Mucosa of descending colon (tissue), 3 donors: Measurements from ENCODE around the gene PDCD1LG2. TPM values are rescaled to one million over a fixed set of nuclear protein-coding genes. Genes with fewer than 3 reads are reported as not detected.
"Not testable (repeated sequence)": the region's sequence is repeated elsewhere in the genome, so short reads cannot be mapped to it uniquely, and the experiment has no call there.

Source experiments
- ATAC-seq: fragments of 200-7000 bp; cut with Tn5 transposase; one replicate; pipeline ENCODE4 v1.9.1; 2020; ENCODE audit warnings: mild to moderate bottlenecking, moderate library complexity
- DNase-seq, 3 donors: peaks; one replicate each; pipeline ENCODE4 v3.0.0-alpha.2; 2020
- H3K36me3 ChIP-seq: fragments of 200-600 bp; one replicate; pipeline ENCODE4 v1.8.0; 2021; ENCODE audit warnings: low read depth, mild to moderate bottlenecking
- H3K4me1 ChIP-seq: fragments of 200-600 bp; one replicate; pipeline ENCODE4 v1.8.0; 2021; ENCODE audit warnings: low read depth, mild to moderate bottlenecking
- H3K4me3 ChIP-seq: fragments of 200-600 bp; one replicate; pipeline ENCODE4 v1.8.0; 2021; ENCODE audit warnings: mild to moderate bottlenecking
- H3K9me3 ChIP-seq: fragments of 200-600 bp; one replicate; pipeline ENCODE4 v1.8.0; 2021; ENCODE audit warnings: mild to moderate bottlenecking
- intact Hi-C, 2 donors: fragments of 100-400 bp; cut with DNase I in 1 of 2; cut with micrococcal nuclease in 1 of 2; formaldehyde crosslinking; loops; one replicate each; pipeline versions ENCODE4 v1.11.0 to v1.11.1; 2022; cut with DNase I, micrococcal nuclease
- long read RNA-seq, 2 donors: library from polyadenylated mRNA; unstranded; transcript quantifications; one replicate each; pipeline ENCODE4 v2.0.0, GENCODE V29; 2019 to 2021
- total RNA-seq, 3 donors: library from RNA; stranded (reverse); fragmentation: NEBNext Ultra II Directional in 2 of 3; extraction: Animal tissue kit (Norgen Biotek cat#: 25700) in 2 of 3; gene quantifications; one replicate each; pipeline versions ENCODE4 v1.2.1 to v1.2.4, GENCODE V29; 2021 to 2023
- TF ChIP-seq, protein P1 (sequence below): fragments of 200-600 bp; IDR thresholded peaks from one replicate; pipeline ENCODE4 v1.8.0; 2022; ENCODE audit warnings: antibody characterized with exemption, mild to moderate bottlenecking
- donor health status: DM: no; HTN: no; CAD: no; lungs with moderate emphysema.
- donor health status: DM: no; HTN: no; CAD: no.
- donor health status: DM: no; HTN: yes; CAD: no.

The PDCD1LG2 gene
- total RNA-seq, result 1 to 10 TPM in 1 of 3 donors, under 1 TPM in 2; 0.20 to 1.2 (median 0.63) TPM
- long read RNA-seq, donor 1, result 0 reads
- long read RNA-seq, donor 2, result 0 reads

DNA sequence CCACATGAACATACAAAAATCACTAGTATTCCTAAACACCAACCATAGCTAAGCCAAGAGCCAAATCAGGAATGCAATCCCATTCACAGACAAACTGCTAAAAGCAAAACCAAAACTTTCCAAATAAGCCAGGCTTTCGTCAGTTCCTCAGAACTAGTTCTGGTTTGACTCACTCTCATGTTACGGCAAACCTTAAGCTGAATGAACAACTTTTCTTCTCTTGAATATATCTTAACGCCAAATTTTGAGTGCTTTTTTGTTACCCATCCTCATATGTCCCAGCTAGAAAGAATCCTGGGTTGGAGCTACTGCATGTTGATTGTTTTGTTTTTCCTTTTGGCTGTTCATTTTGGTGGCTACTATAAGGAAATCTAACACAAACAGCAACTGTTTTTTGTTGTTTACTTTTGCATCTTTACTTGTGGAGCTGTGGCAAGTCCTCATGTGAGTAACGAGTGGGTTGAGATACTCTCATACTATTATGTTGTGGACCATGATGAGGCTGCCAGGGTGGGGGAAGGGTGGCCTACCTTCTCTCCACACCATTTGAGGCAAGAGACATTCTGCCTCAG lies at the start of gene PDCD1LG2:
Gene PDCD1LG2 (plus strand): TSS at position 172 of the 572 bp plus-strand sequence. CDS start 12,016 bp downstream, outside the sequence.
- ATAC-seq (peak; percentile 64), DNase-seq (no peak)
- no peaks in the 10 kb centered on the region for H3K4me1 ChIP-seq
- no peaks in the 10 kb centered on the region for H3K36me3 ChIP-seq
- TF ChIP-seq, protein P1, sequence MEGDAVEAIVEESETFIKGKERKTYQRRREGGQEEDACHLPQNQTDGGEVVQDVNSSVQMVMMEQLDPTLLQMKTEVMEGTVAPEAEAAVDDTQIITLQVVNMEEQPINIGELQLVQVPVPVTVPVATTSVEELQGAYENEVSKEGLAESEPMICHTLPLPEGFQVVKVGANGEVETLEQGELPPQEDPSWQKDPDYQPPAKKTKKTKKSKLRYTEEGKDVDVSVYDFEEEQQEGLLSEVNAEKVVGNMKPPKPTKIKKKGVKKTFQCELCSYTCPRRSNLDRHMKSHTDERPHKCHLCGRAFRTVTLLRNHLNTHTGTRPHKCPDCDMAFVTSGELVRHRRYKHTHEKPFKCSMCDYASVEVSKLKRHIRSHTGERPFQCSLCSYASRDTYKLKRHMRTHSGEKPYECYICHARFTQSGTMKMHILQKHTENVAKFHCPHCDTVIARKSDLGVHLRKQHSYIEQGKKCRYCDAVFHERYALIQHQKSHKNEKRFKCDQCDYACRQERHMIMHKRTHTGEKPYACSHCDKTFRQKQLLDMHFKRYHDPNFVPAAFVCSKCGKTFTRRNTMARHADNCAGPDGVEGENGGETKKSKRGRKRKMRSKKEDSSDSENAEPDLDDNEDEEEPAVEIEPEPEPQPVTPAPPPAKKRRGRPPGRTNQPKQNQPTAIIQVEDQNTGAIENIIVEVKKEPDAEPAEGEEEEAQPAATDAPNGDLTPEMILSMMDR, result no peak
- intact Hi-C loops, result no loop called here
- H3K9me3 ChIP-seq, result no peaks in the 10 kb centered on the region
- no peak within 1 kb of the TSS for H3K4me3 ChIP-seq

DNA sequence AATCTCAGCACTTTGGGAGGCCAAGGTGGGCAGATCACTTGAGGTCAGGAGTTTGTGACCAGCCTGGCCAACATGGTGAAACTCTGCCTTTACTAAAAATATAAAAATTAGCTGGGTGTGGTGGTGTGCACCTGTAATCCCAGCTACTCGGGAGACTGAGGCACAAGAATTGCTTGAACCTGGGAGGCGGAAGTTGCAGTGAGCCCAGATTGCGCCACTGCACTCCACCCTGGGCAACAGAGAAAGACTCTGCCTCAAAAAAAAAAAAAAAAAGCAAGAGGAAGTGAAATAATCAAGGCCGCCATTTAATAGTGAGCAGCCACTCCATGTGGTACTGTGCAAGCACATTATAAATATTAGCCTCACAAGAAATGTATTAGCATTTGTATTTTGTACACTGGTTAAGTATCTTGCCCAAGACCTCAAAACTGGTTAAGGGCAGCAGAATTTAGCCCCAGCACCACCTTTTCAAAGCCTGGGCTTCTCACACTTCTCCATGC lies 45.5 kb upstream of the PDCD1LG2 start:
- H3K4me1 ChIP-seq, H3K9me3 ChIP-seq, DNase-seq, ATAC-seq, intact Hi-C loops, H3K4me3 ChIP-seq, H3K36me3 ChIP-seq: not testable (repeated sequence)

DNA sequence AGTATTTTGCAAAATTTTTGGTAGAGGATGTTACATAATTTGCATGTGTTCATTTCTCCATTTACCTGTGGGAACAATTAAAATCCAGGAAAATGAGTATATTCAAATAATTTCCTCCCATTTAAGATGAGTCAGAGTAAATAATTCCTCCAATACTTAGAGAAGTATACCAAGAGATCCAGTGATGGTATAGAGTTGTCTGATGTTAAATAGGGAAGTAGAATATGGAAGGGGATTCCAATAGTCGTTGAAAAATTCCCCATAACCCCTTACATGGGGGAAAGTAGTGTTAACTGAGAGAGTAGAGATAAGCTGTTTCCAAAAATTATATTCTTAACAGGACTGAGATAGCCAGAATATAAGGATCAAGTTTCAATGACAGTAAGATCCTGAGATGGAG lies 44.3 kb upstream of the PDCD1LG2 start:
- intact Hi-C loops, result no loop called here

GRCh38 chr9:5466766-5467165 lies 43.6 kb upstream of the PDCD1LG2 start:
- Histone ChIP-seq H3K4me1 (no peaks in the 10 kb centered on the region), H3K9me3 (no peaks in the 10 kb centered on the region), H3K36me3 (no peaks in the 10 kb centered on the region), H3K4me3 (no peak overlapping the region)
- TF ChIP-seq, protein P1, result no peak
- DNase-seq (no peak), ATAC-seq (no peak)
- intact Hi-C loops, result no loop called here

More for the DNA sequence above, 44.3 kb upstream of the PDCD1LG2 start:
- ATAC-seq, result no peak
- DNase-seq, result no peak
- TF ChIP-seq, protein P1, result no peak
- H3K9me3 ChIP-seq, result no peaks in the 10 kb centered on the region
- H3K4me3 ChIP-seq, result no peak overlapping the region
- H3K36me3 ChIP-seq, result no peaks in the 10 kb centered on the region
- H3K4me1 ChIP-seq, result no peaks in the 10 kb centered on the region

DNA sequence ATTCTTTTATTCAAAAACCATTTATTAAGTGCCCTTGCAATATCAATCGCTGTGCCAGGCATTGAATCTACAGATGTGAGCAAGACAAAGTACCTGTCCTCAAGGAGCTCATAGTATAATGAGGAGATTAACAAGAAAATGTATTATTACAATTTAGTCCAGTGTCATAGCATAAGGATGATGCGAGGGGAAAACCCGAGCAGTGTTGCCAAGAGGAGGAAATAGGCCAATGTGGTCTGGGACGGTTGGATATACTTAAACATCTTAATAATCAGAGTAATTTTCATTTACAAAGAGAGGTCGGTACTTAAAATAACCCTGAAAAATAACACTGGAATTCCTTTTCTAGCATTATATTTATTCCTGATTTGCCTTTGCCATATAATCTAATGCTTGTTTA lies 41.5 kb upstream of the PDCD1LG2 start:
- intact Hi-C loops, result no loop called here
- H3K4me1 ChIP-seq, result no peaks in the 10 kb centered on the region

GRCh38 chr9:5470122-5470521 lies 40.2 kb upstream of the PDCD1LG2 start:
- TF ChIP-seq, protein P1, result no peak

More for the DNA sequence above, 41.5 kb upstream of the PDCD1LG2 start:
- ATAC-seq, result no peak
- DNase-seq, result no peak
- TF ChIP-seq, protein P1, result no peak
- no peak overlapping the region for H3K4me3 ChIP-seq
- no peaks in the 10 kb centered on the region for H3K36me3 ChIP-seq
- H3K9me3 ChIP-seq, result no peaks in the 10 kb centered on the region

More at GRCh38 chr9:5470122-5470521, 40.2 kb upstream of the PDCD1LG2 start:
- no peaks in the 10 kb centered on the region for H3K4me1 ChIP-seq
- intact Hi-C loops, result no loop called here
- no peaks in the 10 kb centered on the region for H3K9me3 ChIP-seq
- H3K4me3 ChIP-seq, result no peak overlapping the region
- DNase-seq (no peak), ATAC-seq (no peak)
- H3K36me3 ChIP-seq, result no peaks in the 10 kb centered on the region
